HG03460 (cell line): ENCODE measurements around the gene RASAL2.
"Not testable (repeated sequence)": the region's sequence is repeated elsewhere in the genome, so short reads cannot be mapped to it uniquely, and the experiment has no call there.

Experiments used
- ATAC-seq: cut with Tn5 transposase; IDR thresholded peaks from one replicate; pipeline ENCODE4 v1.9.1; 2021; ENCODE audit not compliant: unreplicated experiment

RASAL2 gene

DNA sequence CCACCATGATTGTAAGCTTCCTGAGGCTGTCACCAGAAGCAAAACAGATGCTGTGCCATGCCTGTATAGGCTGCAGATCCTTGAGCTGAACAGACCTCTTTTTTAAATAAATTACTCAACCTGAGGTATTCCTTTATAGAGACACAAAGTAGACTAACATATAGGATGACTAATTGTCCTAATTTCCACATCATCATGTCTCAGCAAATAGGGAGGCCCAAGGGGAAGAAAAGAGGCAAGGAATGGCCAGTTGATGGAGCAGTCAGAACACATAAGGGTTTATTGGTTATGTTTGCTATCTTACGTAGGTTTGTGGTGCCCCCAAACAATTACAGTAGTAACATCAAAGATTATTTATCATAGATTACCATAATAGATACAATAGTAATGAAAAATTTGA, 126.2 kb downstream of the RASAL2 start:
- no peak for ATAC-seq

- ATAC-seq: no peak
These were observed 129.4 kb downstream of the RASAL2 start for GRCh38 chr1:178223289-178223688.

- no peak for ATAC-seq
These were observed 130.5 kb downstream of the RASAL2 start for GRCh38 chr1:178224358-178224757.

DNA sequence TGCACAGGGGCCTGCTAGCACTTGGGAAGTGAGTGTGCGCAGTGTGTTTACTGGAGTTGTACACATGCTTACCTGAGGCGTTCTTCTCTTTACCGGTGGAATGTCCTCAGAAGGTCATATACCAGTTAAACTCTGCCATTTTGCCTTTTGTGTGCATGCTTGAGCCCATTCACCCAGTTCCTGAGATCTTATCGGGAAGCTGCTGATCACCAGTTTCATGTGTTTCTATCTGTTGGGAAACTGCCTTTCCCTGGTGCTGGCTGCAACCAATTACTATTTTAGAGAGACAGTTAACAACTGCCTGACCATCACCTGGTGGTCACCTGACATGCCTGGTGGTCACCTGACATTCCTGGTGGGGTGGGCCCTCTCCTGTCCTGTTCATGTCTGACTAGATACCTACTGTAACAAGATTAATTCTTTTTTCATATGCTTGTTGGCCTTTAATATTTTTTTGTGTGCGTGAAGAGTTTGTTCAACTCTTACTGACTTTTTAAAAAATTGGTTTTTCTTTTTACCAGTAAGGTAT, 137.0 kb downstream of the RASAL2 start:
- ATAC-seq: no peak

DNA sequence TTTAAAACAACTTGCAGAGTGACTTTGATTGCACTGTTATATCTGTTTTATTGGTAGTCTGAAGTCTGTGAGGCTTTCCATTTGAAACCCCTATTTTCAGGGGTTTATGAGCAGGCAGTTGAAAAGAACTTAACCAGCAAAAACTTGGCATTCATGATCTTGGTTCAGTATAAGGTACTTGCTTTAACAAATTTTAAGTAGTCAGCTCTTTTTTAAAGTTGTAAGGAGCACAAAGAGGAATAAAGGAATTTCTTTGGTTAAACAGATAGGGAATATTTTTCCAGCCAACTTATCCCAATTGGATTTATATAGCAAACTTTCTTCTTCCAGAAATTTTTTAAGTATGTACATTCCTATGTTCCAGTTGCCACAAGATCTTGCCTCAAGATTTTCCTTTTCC, 138.2 kb downstream of the RASAL2 start:
- ATAC-seq: no peak

- ATAC-seq: no peak
These were observed 139.0 kb downstream of the RASAL2 start for GRCh38 chr1:178232949-178233348.

DNA sequence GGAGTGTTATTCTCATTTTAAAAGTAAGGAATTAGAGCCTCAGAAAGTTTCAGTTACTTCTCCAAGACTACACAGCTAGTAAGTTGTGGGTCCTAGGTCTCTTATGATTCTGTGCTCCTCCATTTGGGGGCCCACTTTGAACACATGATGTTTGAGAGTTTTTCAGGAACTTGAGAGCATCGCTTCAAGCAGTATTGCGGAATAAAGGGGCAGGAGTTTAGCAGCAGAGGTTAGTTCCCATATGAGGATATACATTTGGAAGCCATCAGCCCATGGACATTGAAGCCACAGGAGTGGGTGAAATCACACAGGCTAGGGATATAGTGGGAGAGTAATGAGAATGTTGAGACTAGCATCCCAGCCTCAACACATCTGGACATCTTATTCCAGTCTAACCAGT, 143.2 kb downstream of the RASAL2 start:
- no peak for ATAC-seq

DNA sequence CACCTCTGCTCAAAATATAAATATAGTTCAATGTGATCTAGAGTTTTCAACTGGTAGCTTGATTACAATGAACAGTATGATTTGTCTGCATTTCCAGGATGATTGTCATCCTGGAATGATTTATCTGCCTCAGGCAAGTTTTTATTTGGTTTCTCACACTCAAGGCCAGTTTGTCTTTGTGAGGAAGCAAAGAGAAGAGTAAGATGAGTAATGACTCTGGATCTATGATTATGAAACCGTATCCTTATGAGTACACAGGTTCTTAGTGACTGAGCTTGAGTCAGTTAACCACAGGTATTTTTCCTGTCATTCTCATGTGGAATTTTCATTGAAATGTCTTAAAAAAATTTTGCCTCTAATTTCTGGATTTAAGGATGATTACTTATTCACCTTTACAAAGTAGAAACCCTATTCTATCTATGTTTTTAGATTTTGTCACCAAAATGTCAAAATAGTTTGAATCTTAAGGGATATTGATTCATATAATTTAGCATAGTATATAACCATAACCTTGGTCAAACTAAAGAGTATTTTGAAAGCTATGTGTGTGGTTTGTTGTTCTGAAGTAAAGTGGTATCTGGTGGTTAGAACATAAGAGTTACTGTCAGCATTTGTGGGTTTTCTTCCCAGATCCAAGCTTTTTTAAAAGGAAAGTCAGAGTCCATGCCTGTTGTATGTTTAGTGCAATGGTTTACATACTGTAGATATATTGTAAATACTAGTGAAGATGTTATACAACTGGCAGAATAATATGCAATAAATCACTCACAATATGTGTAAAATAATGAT, 145.0 kb downstream of the RASAL2 start:
- ATAC-seq: no peak

GRCh38 chr1:178241057-178241456, 147.2 kb downstream of the RASAL2 start:
- ATAC-seq: no peak

DNA sequence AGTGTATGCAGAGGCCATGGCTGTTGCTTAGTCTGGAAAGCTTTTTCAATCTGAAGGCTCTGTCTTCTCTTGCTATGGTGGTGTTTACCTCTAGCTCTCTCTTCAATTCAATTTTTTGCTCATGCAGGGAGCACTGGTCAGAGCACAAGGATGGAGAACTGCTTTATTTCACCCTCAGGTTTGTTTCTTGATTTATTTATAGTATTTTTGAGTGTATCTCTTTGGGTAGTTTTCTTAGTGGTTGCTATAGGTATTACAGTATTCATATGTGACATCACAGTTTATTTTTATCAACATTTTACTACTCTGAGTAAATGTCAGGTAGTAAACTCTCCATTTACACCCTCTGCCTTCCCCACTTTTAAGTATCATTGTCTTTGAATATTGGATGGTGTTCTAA, 147.9 kb downstream of the RASAL2 start:
- ATAC-seq: no peak

- no peak for ATAC-seq
These were observed 149.2 kb downstream of the RASAL2 start for GRCh38 chr1:178243119-178243518.

DNA sequence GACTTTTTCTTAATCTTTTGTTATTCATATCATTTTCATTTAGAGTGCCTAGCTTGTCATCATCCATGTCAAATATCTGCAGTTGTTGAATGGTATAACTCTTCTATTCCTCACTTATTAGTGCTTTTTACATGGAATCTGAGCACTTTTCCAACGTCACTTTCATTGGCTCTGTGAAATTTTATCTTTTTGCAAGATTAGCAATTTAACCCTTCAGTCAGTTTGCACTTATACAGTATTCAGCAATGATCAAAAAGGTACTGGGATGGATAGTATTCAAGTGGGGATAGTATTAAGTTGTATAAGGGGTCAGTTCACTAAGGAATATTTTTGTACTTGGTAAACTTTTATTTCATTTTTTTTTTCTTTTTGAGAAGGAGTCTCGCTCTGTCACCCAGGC, 150.0 kb downstream of the RASAL2 start:
- no peak for ATAC-seq

DNA sequence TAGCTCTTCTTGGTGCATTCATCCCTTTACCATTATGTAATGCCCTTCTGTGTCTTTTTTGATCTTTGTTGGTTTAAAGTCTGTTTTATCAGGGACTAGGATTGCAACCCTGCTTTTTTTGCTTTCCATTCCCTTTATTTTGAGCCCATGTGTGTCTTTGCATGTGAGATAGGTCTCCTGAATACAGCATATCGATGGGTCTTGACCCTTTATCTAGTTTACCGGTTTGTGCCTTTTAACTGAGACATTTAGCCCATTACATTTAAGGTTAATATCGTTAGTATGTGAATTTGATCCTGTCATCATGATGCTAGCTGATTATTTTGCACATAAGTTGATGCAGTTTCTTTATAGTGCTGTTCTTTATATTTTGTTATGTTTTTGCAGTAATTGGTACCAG, 154.4 kb downstream of the RASAL2 start:
- ATAC-seq: not testable (repeated sequence)

GRCh38 chr1:178253581-178253980, 159.7 kb downstream of the RASAL2 start:
- not testable (repeated sequence) for ATAC-seq

DNA sequence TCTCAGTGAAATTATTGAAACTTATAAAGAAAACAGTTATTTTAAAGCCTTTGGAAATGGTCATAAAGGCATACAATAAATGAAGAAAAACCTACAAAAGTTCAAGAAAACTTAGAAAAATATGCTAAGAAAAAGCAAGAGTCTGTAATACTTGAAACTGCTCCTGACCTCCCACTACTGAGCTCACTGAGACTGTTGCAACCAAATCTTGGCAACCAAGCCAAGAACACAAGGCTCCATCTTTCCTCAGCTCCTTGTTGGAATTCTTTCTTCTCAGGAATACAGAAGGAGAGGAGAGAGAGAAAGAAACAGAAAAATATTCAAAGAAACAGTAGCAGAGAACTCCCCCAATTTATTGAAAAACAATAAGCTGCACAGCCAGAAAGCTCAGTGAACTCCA, 160.5 kb downstream of the RASAL2 start:
- no peak for ATAC-seq

DNA sequence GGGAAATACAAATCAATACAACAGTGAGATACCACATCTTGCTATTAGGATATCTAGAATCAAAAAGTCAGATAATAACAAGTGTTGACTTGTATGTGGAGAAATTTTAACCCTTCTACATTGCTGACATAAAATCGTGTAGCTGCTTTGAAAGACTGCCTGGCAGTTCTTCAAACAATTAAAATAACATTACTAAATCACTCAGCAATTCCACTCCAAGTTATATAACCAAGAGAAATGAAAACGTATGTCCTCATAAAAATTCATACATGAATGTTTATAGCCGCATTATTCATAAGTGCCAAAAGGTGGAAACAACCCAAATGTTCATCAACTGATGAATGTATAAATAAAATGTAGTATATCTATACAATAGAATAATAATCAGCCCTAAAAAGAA, 164.6 kb downstream of the RASAL2 start:
- ATAC-seq: no peak

DNA sequence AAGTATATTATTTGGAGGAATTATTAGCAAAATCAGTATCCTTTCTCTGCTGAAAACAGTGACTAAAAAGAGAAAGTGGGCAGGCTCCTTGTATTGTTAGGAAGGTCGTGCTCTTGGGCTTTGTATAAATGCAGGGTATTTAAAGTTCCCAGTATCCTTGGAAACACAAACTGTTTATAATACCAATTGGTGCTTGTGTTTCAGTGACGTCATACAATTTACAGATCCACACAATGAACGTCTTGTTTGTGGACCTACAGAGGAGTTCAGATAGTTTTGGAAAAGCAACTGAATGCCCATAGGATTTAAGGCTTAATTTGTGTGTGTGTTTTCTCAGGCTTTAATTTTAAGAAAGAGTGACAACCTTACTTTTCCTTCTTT, 168.2 kb downstream of the RASAL2 start:
- ATAC-seq: no peak

GRCh38 chr1:178263341-178263740, 169.4 kb downstream of the RASAL2 start:
- no peak for ATAC-seq

GRCh38 chr1:178266113-178266512, 172.2 kb downstream of the RASAL2 start:
- ATAC-seq: no peak

GRCh38 chr1:178266619-178267066, 172.7 kb downstream of the RASAL2 start:
- ATAC-seq: no peak

DNA sequence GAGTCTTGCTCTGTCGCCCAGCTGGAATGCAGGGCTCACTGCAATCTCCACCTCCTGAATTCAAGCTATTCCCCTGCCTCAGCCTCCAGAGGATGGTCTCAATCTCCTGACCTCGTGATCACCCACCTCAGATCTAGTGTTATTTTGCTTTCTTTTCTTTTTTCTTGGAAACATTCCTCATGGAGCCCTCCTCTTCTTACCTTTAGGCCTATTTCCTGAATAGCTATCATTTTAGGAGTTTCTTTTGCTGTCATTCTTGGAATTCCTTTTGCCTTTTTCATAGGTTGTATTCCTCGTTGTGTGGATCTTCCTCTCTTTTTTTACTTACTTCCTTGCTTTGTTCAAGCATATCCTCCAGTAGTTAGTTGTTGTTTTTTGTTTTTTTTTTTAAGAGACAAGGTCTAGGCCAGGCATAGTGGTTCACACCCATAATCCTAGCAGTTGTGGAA, 173.8 kb downstream of the RASAL2 start:
- no peak for ATAC-seq

- no peak for ATAC-seq
These were observed 177.6 kb downstream of the RASAL2 start for GRCh38 chr1:178271471-178271870.
